Brain microvascular endothelial cell (primary cell): Measurements from ENCODE around the gene ELFN1.

Experiments
- DNase-seq: peaks from one replicate; pipeline ENCODE4 v3.0.0-alpha.2; 2020
- H3K27ac ChIP-seq: fragments of 250-450 bp; sonication (Bioruptor Pico); 2 replicates; pipeline ENCODE4 v1.5.1; 2020; ENCODE audit warnings: mild to moderate bottlenecking, moderate library complexity
- H3K27me3 ChIP-seq: fragments of 250-450 bp; sonication (Bioruptor Pico); replicated peaks from 2 replicates; pipeline ENCODE4 v1.5.1; 2020; ENCODE audit warnings: mild to moderate bottlenecking
- H3K36me3 ChIP-seq: fragments of 250-450 bp; sonication (Bioruptor Pico); replicated peaks from 2 replicates; pipeline ENCODE4 v1.5.1; 2020; ENCODE audit warnings: mild to moderate bottlenecking
- H3K4me3 ChIP-seq: 2 replicates; pipeline ENCODE4 v1.5.1; 2011; ENCODE audit warnings: low read depth, mild to moderate bottlenecking, control low read depth, low read length, moderate library complexity
- in situ Hi-C: cut with HindIII; loops from 2 replicates; pipeline ENCODE4 v1.10.0; 2017; ENCODE audit warnings: low sequenced_read_pairs, low pct_ligation_motif_present
- TF ChIP-seq, protein P1 (sequence below): IDR thresholded peaks from 2 replicates; pipeline ENCODE4 v1.5.1; 2011; ENCODE audit warnings: low read depth, mild to moderate bottlenecking, moderate library complexity, low read length, control low read depth, inconsistent platforms; ENCODE audit errors: missing control alignments

The ELFN1 gene

DNA sequence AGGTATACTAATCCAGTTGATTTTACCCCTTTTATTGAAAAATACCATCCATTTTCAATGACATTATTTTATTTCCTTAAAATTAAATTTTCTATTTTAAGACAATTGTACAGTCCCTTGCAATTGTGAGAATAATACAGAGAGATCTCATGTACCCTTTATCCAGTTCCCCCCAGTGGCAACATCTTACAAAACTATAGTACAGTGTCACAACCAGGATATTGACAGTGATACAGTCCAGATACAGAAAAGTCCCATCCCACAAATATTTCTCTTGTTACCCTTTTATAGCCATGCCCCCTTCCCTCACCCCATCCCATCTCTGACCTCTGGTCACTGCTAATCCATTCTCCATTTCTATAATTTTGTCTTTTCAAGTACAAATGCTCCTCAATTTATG, 18.5 kb downstream of the ELFN1 start:
- in situ Hi-C loops, result no loop called here
- no peak for DNase-seq
- TF ChIP-seq, protein P1, sequence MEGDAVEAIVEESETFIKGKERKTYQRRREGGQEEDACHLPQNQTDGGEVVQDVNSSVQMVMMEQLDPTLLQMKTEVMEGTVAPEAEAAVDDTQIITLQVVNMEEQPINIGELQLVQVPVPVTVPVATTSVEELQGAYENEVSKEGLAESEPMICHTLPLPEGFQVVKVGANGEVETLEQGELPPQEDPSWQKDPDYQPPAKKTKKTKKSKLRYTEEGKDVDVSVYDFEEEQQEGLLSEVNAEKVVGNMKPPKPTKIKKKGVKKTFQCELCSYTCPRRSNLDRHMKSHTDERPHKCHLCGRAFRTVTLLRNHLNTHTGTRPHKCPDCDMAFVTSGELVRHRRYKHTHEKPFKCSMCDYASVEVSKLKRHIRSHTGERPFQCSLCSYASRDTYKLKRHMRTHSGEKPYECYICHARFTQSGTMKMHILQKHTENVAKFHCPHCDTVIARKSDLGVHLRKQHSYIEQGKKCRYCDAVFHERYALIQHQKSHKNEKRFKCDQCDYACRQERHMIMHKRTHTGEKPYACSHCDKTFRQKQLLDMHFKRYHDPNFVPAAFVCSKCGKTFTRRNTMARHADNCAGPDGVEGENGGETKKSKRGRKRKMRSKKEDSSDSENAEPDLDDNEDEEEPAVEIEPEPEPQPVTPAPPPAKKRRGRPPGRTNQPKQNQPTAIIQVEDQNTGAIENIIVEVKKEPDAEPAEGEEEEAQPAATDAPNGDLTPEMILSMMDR, result no peak

DNA sequence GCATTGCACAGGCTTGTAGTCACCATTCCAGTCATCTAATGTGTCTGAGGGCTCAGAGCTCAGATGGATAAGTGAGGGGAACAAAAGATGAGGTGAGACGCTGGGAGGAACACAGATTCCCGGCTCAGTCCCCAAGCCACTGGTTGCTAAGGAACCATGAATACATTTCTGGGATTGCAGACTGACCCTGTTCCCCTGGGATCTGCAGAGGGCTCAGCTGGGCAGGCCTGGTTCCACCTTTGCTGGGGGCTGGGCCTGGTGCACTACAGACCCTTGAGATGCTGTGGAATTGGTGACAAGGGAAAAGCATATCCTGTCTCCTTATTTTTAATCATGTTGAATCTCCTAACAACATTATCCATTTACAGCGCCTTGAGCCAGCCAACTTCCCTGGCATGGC, 19.2 kb downstream of the ELFN1 start:
- TF ChIP-seq, protein P1, result no peak
- Histone ChIP-seq H3K36me3 (no peaks in the 10 kb centered on the region), H3K27ac (no peak overlapping the region), H3K27me3 (no peaks in the 10 kb centered on the region), H3K4me3 (no peak overlapping the region)
- no peak for DNase-seq
- in situ Hi-C loops, result no loop called here

More for the DNA sequence above, 18.5 kb downstream of the ELFN1 start:
- Histone ChIP-seq H3K27ac (no peak overlapping the region), H3K4me3 (no peak overlapping the region), H3K36me3 (no peaks in the 10 kb centered on the region), H3K27me3 (no peaks in the 10 kb centered on the region)

DNA sequence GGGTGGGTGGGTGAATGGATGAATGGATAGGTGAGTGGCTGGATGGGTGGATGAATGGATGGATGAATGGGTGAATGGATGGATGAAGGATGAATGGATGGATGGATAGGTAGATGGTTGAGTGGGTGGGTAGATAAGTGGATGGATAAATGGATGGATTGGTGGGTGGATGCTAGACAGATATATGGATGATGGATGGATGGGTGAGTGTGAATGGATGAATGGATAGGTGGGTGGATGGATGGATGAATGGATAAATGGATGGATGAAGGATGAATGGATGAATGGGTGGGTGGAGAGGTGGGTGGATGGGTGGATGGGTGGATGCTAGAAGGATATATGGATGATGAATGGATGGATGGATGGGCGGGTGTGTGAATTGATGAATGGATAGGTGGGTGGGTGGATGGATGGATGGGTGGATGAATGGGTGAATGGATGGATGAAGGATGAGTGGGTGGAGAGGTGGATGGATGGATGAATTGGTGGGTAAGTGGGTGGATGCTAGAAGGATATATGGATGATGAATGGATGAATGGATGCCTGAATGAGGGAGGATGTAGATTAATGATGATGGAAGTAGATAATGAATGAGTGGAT, 20.4 kb downstream of the ELFN1 start:
- no peak for DNase-seq
- TF ChIP-seq, protein P1, result no peak
- Histone ChIP-seq H3K36me3 (no peaks in the 10 kb centered on the region), H3K4me3 (no peak overlapping the region), H3K27me3 (no peaks in the 10 kb centered on the region), H3K27ac (no peak overlapping the region)
- in situ Hi-C loops, result no loop called here

DNA sequence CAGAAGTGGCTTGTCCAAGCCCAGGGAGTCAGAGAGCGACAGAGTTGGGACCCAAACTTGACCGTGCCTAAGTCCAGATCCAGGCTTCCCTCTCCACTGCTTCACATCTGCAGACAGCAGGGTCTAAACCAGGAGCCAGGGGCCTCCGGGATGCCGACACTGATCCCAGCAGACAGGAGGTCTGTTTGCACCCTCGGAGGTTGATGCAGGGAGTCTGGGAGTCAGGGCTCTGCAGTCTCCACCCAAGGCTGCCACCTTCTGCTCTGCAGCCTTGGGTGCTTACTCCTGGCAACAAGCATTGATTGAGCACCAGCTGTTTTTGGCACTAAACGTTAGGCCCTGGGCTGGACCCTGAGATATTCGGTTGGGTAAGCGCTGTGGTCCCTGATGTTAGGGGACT, 21.0 kb downstream of the ELFN1 start:
- DNase-seq, result no peak
- TF ChIP-seq, protein P1, result no peak
- Histone ChIP-seq H3K4me3 (no peak overlapping the region), H3K27me3 (no peaks in the 10 kb centered on the region), H3K27ac (no peak overlapping the region), H3K36me3 (no peaks in the 10 kb centered on the region)
- in situ Hi-C loops, result no loop called here

DNA sequence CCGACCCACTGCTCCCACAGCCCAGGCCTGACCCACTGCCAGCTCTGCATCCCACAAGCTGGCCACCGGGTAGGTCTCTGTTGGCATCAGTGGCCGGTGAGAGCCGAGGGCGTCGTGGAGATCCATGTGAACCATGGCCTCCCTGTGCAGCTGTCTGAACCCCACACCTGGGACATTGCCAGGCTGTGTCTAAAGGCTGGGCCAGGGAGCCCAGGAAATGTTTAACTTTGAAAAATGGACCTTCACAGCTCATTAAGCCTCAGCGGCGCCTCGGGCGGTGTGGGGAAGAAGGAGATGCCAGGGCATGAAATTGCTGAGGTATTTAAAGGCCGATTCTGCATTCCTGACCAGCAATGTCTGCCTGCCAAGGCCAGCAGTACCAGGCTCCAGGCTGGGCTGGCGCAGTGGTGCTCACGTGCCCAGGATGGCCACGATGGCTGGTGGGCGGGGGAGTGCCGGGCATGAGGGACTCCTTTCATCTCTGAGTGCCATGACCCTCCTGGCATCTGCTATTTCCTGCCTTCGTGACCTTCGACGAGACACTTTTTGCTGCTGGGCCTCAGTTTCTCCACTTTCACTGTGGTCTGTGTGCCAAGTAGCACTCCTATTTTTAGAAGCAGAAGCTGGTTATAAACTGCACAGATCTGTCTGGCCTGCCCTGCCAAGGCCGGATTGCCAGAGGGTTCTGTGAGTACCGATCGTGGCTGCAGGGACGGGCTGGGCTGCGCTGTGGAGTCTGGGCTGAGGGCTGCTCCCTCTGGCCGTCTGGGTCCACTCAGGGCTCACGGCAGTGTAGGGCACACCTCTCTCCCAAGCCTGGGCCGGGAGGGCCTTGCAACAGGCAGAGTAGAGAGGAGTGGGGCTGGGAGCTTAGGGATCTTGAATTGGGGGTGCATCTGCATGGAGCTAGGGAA, 21.8 kb downstream of the ELFN1 start:
- in situ Hi-C loops, result no loop called here
- H3K4me3 ChIP-seq, result no peak overlapping the region
- no peaks in the 10 kb centered on the region for H3K36me3 ChIP-seq
- no peak overlapping the region for H3K27ac ChIP-seq
- TF ChIP-seq, protein P1, result no peak
- no peak for DNase-seq
- no peaks in the 10 kb centered on the region for H3K27me3 ChIP-seq
